Measurements from ENCODE around the gene HSBP1L1.

The HSBP1L1 gene

GRCh38 chr18:79964330-79965118, at the start of gene HSBP1L1:
Gene HSBP1L1 (plus strand): TSS chr18:79964643. CDS start chr18:79964736, 93 bp downstream.
- peak; percentile 17 for TF ChIP-seq CTCF (conservative IDR thresholded peaks at IDR 0.05; ENCODE audit: low read depth, low read length)
- DNase-seq (ENCODE audit: low read depth), result no peak
- H3K4me3 ChIP-seq (ENCODE audit: low read depth, low read length), result peak within 1 kb of the TSS; percentile 64

- no peak for TF ChIP-seq CTCF (conservative IDR thresholded peaks at IDR 0.05; ENCODE audit: low read depth, low read length)
- no peak overlapping the region for H3K4me3 ChIP-seq (ENCODE audit: low read depth, low read length)
- no peak for DNase-seq (ENCODE audit: low read depth)
Observed at GRCh38 chr18:79915161-79916127, 49.0 kb upstream of the HSBP1L1 start.

- no peak for DNase-seq (ENCODE audit: low read depth)
- no peak for TF ChIP-seq CTCF (conservative IDR thresholded peaks at IDR 0.05; ENCODE audit: low read depth, low read length)
- H3K4me3 ChIP-seq (ENCODE audit: low read depth, low read length), result no peak overlapping the region
Observed at GRCh38 chr18:79916128-79916494, 48.3 kb upstream of the HSBP1L1 start.

DNA sequence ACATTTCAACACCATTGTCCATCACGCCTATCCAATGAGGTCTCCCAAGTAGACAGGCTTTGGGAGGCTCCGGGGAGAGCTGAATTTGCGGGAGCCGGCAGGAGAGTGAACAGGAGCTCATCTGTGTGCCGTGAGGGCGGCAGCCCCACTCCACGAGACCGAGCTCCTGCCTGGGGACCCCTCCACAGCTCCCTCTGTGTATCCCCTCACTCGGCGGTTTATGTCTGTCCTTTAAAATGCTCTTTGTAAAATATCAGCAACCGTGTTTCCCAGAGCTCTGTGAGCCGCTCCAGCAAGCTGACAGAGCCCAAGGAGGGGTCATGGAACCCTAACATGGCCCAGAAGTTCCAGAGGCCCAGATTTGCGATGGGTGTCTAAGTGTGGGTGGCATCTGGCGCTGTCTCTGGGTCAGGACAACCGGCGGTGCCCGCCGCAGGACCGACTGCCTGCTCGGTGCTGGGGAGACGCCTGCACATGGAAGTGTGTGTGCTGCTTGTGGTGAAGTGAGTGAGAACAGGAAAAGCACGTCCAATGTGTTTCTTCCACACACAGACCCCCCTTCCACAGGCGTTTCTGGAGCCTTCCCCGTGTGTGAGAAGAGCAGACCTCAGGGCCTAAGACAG, 47.8 kb upstream of the HSBP1L1 start:
- no peak for TF ChIP-seq CTCF (conservative IDR thresholded peaks at IDR 0.05; ENCODE audit: low read depth, low read length)
- H3K4me3 ChIP-seq (ENCODE audit: low read depth, low read length), result no peak overlapping the region
- no peak for DNase-seq (ENCODE audit: low read depth)

- DNase-seq (ENCODE audit: low read depth), result no peak
- no peak for TF ChIP-seq CTCF (conservative IDR thresholded peaks at IDR 0.05; ENCODE audit: low read depth, low read length)
- H3K4me3 ChIP-seq (ENCODE audit: low read depth, low read length), result no peak overlapping the region
Observed at GRCh38 chr18:79917169-79917852, 47.1 kb upstream of the HSBP1L1 start.

DNA sequence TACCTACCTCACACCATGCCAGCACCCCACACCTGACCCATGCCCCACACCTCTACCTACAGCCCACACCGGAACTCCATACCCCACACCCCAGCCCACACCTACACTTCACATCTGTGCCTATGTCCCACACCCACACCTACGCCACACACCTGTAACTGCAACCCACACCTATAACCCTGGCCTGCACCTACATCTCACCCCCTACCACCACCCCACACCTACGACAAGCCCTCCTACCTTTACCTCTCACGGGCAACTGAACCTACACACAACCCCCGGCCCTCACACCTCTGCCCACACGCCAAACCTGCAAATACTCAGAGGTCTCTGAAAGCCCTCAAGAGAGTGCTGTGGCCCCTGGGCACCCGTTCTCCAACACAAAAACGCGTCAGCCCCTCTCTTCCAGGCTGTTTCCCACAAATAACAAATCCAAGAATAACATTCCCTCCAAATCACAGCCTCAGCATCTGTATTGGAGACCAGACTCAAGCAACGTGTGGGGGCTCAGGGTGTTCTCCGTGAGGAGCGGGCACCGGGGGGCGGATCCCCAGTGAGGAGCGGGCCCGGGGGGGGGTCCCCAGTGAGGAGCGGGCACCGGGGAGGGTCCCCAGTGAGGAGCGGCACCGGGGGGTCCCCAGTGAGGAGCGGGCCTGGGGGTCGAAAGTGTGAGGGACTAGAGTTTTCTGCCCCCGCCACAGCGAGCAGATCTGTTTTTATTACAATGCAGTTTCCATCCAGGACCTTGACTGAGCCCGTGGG, 46.4 kb upstream of the HSBP1L1 start:
- DNase-seq (ENCODE audit: low read depth), result no peak
- H3K4me3 ChIP-seq (ENCODE audit: low read depth, low read length), result no peak overlapping the region
- TF ChIP-seq CTCF (conservative IDR thresholded peaks at IDR 0.05; ENCODE audit: low read depth, low read length), result no peak

Measured in choroid plexus epithelial cell (primary cell).